T-helper 22 cell (primary cell): ENCODE results near the gene INCENP.

Experiments
- DNase-seq: peaks from one replicate; pipeline ENCODE4 v3.0.0-alpha.2; 2020; ENCODE audit warnings: low read depth

INCENP gene

GRCh38 chr11:62141111-62142042 lies 17.6 kb downstream of the INCENP start:
- DNase-seq: no peak

DNA sequence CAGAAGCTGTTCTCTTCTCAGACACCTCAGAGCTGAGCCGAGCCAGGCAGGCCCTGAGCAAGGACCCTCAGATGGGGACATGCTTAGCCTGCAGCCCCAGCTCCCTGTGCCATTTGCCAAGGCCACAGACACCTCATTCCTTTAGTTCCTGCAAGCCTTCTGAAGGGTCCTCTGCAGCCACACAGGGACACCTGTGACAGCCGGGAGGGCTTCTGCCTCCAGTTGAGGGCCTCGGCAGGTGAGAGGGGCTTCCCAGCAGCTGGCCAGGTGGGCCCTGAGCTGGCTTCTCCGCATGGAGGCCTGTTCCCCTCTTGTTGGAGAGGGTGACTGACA lies 18.2 kb downstream of the INCENP start:
- no peak for DNase-seq

- no peak for DNase-seq
Observed at GRCh38 chr11:62142921-62143320, 19.1 kb downstream of the INCENP start.

GRCh38 chr11:62143727-62144126 lies 19.9 kb downstream of the INCENP start:
- DNase-seq: no peak

DNA sequence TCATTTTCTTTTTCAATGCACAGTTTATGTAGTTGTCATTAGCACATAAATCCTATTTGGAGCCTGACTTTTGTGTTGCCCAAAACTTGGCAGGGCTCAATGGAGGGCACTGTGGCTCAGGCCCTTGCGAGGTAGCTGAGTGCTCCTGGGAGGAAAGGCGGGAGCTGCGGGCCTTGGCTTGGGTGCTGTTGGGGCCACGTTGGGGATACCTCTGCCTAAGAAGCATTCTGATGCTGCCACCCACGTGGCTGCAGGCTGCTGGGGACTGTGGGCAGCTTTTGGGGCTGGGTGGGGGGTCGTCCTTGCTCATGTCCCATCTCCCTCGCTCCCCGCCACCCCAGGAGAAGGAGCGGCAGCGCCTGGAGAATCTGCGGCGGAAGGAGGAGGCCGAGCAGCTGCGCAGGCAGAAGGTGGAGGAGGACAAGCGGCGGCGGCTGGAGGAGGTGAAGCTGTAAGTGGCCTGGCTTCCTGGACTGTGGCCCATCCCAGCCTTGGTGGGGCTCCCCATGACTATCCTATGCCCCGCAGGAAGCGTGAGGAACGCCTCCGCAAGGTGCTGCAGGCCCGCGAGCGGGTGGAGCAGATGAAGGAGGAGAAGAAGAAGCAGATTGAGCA lies 20.9 kb downstream of the INCENP start:
- no peak for DNase-seq

DNA sequence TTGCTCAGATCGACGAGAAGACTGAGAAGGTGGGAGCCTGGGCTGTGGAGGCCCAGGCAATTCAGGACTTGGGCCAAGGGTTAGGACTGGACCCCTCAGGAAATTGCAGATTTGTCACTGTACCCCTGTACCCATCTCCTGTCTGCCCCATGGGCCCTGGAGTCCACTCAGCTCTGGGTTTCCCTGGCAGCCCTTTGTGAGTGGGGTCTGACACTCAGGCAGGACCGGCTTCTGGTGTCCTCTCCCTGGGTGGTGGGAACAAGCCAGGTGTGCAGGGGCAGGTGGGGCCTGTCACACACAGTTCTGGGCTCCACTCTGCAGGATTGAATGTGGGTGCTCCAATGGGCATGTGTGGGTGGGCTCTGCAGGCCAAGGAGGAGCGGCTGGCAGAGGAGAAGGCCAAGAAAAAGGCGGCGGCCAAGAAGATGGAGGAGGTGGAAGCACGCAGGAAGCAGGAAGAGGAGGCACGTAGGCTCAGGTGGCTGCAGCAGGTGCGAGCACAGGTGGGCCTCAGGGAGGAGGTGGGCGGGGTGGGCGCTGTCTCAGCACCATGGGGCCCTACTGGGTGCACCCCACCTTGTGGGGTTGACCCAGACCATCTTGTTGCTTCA lies 21.6 kb downstream of the INCENP start:
- DNase-seq: no peak

DNA sequence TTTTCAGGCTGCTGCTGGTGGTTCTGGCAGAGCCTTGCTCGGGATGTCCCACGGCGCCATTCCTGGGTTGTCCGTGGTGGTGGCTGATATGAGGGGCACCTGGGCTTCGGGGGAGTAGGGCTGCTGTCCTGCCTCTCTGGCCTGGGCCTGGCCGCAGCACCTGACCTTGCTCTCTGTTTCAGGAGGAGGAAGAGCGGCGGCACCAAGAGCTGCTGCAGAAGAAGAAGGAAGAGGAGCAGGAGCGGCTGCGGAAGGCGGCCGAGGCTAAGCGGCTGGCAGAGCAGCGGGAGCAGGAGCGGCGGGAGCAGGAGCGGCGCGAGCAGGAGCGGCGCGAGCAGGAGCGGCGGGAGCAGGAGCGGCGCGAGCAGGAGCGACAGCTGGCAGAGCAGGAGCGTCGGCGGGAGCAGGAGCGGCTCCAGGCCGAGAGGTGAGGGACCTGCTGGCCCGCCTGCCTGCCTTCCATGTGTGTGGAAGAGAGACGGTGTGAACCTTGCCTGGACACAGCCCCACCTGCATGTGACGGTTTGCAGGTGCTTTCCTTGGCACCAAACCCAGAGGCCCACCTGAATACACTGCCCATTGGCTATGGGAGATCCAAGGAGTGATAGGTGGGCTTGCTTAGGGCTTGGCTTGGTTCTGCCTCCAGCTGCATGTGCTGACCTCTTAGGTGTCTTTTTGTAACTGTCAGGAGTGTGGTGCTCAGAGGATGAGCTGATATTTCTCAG lies 22.8 kb downstream of the INCENP start:
- DNase-seq: no peak

GRCh38 chr11:62147545-62147944 lies 23.7 kb downstream of the INCENP start:
- no peak for DNase-seq

DNA sequence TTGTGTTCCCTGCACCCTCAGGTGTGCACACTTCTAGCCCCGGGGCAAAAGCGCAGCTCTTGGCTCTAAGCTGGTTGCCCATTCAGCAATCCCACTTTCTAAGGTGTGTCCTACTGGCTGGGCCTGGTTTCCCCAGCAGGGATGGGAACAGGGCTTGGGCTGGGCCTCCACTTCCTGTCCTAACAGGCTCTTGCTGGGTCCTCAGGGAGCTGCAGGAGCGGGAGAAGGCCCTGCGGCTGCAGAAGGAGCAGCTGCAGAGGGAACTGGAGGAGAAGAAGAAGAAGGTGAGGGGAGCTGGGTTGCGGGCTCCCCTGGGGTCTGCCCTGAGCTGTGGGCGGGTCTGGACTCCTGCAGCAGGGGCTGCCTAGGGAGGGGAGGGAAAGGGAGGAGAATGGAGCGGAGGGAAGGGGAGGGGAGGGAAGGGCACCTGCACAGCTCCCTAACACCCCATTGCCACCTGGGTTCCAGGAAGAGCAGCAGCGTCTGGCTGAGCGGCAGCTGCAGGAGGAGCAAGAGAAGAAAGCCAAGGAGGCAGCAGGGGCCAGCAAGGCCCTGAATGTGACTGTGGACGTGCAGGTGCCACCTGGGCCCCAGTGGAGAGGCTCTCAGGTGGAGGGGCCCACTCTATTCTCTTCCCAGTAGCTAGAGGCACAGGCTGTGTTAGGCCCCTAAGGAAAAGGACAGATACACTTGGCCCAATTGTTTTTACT lies 24.6 kb downstream of the INCENP start:
- DNase-seq: no peak

- DNase-seq: no peak
Observed at GRCh38 chr11:62149986-62150886, 26.4 kb downstream of the INCENP start.

DNA sequence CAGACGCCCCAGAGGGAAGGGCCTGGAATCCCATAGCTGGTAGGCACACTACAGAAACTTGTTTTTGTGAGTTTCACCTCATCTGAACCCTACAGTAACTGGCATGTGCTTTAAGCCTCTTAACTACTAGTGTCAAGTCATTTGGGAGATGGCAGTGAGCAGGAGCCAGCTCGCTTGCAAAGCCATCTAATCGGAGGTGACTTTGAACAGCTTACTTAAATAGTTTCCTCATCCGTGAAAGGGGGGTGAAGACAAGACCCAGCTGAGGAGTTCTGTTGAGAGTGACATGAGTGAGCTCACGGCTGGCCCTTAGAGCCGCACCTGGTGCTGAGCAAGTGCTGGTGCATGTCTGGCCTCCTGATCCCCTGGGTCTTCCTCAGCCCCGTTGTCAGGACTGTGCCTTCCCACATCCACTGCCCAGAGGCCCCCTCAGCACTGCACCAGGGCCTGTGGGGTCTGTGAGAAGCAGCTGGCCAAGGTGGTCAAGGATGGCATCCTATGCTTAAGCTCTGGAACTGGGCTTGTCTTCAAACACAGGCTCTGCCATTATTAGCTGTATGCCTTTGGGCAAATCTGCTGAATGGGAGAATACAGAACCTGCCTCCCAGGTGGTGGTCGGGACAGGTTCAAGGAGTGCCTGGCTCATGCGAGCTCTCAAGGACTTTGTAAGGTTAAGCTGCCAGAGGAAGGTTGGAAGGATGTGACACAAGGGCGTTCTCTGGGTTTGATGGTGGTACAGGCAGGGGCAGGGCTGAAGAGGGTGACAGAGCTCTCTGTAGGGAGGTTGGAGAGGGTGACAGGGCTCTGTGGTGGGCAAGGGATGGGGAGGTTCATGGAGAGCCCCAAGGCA lies 27.3 kb downstream of the INCENP start:
- no peak for DNase-seq

- no peak for DNase-seq
Observed at GRCh38 chr11:62151737-62152102, 27.9 kb downstream of the INCENP start.

GRCh38 chr11:62152245-62153086 lies 28.7 kb downstream of the INCENP start:
- no peak for DNase-seq

DNA sequence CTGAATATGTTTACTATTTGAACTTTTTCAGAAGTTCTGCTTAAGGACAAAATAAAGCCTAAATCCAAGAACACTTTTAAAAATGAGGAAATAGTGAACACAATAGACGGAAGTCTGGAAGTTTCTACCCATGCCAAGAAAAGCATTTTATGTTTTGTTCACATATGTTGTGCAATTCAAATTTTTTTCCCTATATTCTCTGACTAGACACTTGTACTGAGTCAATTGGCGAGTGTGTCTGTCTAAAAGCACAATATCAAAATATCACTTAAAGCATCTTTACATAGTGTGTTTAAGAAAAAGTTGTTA lies 29.2 kb downstream of the INCENP start:
- no peak for DNase-seq

- DNase-seq: no peak
Observed at GRCh38 chr11:62153617-62154016, 29.8 kb downstream of the INCENP start.

GRCh38 chr11:62157603-62158002 lies 33.8 kb downstream of the INCENP start:
- no peak for DNase-seq

GRCh38 chr11:62166371-62166770 lies 42.6 kb downstream of the INCENP start:
- DNase-seq: no peak

GRCh38 chr11:62169448-62169847 lies 45.6 kb downstream of the INCENP start:
- no peak for DNase-seq

DNA sequence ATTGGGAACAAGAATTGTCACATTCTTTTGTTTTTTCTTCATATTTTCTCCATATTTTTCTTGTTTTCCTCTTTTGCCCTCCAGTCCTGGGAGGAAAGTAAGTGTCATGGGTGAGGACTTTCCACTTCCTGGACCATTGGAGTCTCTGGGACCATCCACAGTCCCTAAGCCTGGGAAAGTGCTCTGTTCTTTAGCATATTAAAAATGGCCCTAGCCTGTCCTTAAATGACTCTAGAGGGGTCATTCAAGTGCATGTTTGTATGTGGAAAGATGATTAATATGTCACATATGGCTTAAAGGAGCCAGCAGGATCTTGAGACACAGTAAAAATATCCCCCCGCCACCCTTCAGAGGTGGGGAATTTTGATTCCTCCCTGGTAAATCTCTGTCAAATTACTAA lies 46.1 kb downstream of the INCENP start:
- DNase-seq: no peak
